ENCODE results near the gene NFATC3.

Gene NFATC3

DNA sequence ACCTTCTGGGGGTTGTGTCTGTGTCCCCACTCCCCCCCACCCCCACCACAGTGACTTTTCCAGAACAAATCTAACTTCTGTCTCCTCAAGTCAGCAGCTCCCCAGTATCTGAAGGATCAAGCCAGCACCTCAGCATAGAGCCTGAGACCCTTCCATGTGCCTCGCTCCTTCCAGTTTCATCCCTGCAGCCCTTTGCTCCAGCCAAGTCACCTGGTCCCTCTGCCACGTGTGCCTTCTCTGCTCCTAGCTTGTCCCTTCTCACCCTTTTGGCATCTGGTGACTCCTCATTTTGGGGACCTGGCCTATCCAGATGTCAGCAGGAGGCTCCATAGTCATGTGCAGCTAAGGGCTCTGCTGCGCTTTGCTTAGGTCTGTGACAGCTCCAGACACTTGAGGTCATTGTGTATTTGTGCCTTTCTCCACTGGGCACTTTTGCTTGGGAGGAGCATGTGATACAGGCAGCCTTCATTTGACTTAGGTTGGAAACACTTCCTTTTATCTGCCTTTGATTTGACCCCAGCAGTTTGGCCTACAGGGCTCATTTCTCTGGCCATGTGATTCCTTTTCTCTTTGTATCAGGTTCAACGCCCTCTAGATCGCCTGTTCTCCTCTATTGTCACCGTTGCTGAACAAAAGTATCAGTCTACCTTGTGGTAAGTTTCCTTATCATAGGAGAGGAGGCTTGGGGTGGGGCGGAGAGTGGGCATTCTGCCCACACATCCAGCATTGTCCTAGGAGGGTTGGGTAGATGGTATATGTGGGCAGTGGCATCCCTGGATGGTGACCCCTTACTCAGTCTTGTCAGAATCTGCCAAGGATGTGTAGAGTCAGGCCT lies 7.1 kb upstream of the NFATC3 start:
- TF ChIP-seq CTCF (conservative IDR thresholded peaks at IDR 0.05; ENCODE audit: low read depth, low read length) = no peak
- Histone ChIP-seq H2AFZ (ENCODE audit: low read depth) (no peak overlapping the region), H3K27ac (no peak overlapping the region), H4K20me1 (ENCODE audit: insufficient read depth) (no peaks in the 10 kb centered on the region), H3K4me1 (ENCODE audit: low read depth, poor library complexity, severe bottlenecking) (peaks cover 39% of the 10 kb centered on the region), H3K4me2 (no peak overlapping the region), H3K36me3 (ENCODE audit: insufficient read depth) (no peaks in the 10 kb centered on the region), H3K79me2 (ENCODE audit: insufficient read depth, low read depth) (no peaks in the 10 kb centered on the region), H3K9ac (no peak overlapping the region), H3K27me3 (ENCODE audit: insufficient read depth, low read depth) (no peaks in the 10 kb centered on the region), H3K4me3 (IDR thresholded peaks at IDR 0.05; ENCODE audit: insufficient read depth, low read depth, low read length) (no peak overlapping the region)

DNA sequence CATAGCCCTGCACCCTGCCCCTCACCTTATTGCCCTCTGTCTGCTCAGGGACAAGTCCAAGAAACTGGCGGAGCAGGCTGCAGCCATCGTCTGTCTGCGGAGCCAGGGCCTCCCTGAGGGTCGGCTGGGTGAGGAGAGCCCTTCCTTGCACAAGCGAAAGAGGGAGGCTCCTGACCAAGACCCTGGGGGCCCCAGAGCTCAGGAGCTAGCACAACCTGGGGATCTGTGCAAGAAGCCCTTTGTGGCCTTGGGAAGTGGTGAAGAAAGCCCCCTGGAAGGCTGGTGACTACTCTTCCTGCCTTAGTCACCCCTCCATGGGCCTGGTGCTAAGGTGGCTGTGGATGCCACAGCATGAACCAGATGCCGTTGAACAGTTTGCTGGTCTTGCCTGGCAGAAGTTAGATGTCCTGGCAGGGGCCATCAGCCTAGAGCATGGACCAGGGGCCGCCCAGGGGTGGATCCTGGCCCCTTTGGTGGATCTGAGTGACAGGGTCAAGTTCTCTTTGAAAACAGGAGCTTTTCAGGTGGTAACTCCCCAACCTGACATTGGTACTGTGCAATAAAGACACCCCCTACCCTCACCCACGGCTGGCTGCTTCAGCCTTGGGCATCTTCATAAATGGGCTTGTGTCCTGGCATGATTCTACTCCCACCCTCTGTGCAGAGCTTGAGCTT lies 6.3 kb upstream of the NFATC3 start:
- Histone ChIP-seq H2AFZ (ENCODE audit: low read depth) (no peak overlapping the region), H3K4me3 (IDR thresholded peaks at IDR 0.05; ENCODE audit: insufficient read depth, low read depth, low read length) (no peak overlapping the region), H3K4me2 (no peak overlapping the region), H3K36me3 (ENCODE audit: insufficient read depth) (no peaks in the 10 kb centered on the region), H3K4me1 (ENCODE audit: low read depth, poor library complexity, severe bottlenecking) (peaks cover 41% of the 10 kb centered on the region), H4K20me1 (ENCODE audit: insufficient read depth) (no peaks in the 10 kb centered on the region), H3K79me2 (ENCODE audit: insufficient read depth, low read depth) (no peaks in the 10 kb centered on the region), H3K27me3 (ENCODE audit: insufficient read depth, low read depth) (no peaks in the 10 kb centered on the region), H3K27ac (no peak overlapping the region), H3K9ac (no peak overlapping the region)
- no peak for TF ChIP-seq CTCF (conservative IDR thresholded peaks at IDR 0.05; ENCODE audit: low read depth, low read length)

GRCh38 chr16:68079376-68079625 lies 5.9 kb upstream of the NFATC3 start:
- no peak overlapping the region for H3K4me3 ChIP-seq (IDR thresholded peaks at IDR 0.05; ENCODE audit: insufficient read depth, low read depth, low read length)
- no peak overlapping the region for H2AFZ ChIP-seq (ENCODE audit: low read depth)
- no peak for TF ChIP-seq CTCF (conservative IDR thresholded peaks at IDR 0.05; ENCODE audit: low read depth, low read length)
- H3K36me3 ChIP-seq (ENCODE audit: insufficient read depth) = no peaks in the 10 kb centered on the region
- no peak overlapping the region for H3K4me2 ChIP-seq
- H3K9ac ChIP-seq = no peak overlapping the region
- H3K27ac ChIP-seq = no peak overlapping the region
- no peaks in the 10 kb centered on the region for H3K27me3 ChIP-seq (ENCODE audit: insufficient read depth, low read depth)
- peaks cover 41% of the 10 kb centered on the region for H3K4me1 ChIP-seq (ENCODE audit: low read depth, poor library complexity, severe bottlenecking)
- H4K20me1 ChIP-seq (ENCODE audit: insufficient read depth) = no peaks in the 10 kb centered on the region
- H3K79me2 ChIP-seq (ENCODE audit: insufficient read depth, low read depth) = no peaks in the 10 kb centered on the region

GRCh38 chr16:68079626-68080344 lies 5.4 kb upstream of the NFATC3 start:
- H3K4me3 ChIP-seq (IDR thresholded peaks at IDR 0.05; ENCODE audit: insufficient read depth, low read depth, low read length) = no peak overlapping the region
- H3K9ac ChIP-seq = no peak overlapping the region
- H3K36me3 ChIP-seq (ENCODE audit: insufficient read depth) = no peaks in the 10 kb centered on the region
- no peak overlapping the region for H3K4me2 ChIP-seq
- no peak for TF ChIP-seq CTCF (conservative IDR thresholded peaks at IDR 0.05; ENCODE audit: low read depth, low read length)
- H4K20me1 ChIP-seq (ENCODE audit: insufficient read depth) = no peaks in the 10 kb centered on the region
- H2AFZ ChIP-seq (ENCODE audit: low read depth) = no peak overlapping the region
- H3K27me3 ChIP-seq (ENCODE audit: insufficient read depth, low read depth) = no peaks in the 10 kb centered on the region
- H3K27ac ChIP-seq = no peak overlapping the region
- H3K4me1 ChIP-seq (ENCODE audit: low read depth, poor library complexity, severe bottlenecking) = peaks cover 38% of the 10 kb centered on the region
- H3K79me2 ChIP-seq (ENCODE audit: insufficient read depth, low read depth) = no peaks in the 10 kb centered on the region

Data from KMS-11 (cell line).